Tibial nerve (tissue), 4 donors: ENCODE data around the gene ALOXE3. TPM values are rescaled to one million over a fixed set of nuclear protein-coding genes. Genes with fewer than 3 reads are reported as not detected.

Experiments used
- DNase-seq, 2 donors: peaks; one replicate each; pipeline ENCODE4 v3.0.0-alpha.2; 2019; ENCODE audit warnings: low spot score in 2 of 2
- H3K27ac ChIP-seq, 4 donors: fragments of 200-600 bp; sonication (generic) in 3 of 4; one replicate each; pipeline ENCODE4 v1.5.1; 2017 to 2019; ENCODE audit warnings: mild to moderate bottlenecking in 1 of 4
- H3K27me3 ChIP-seq, 2 donors: fragments of 200-600 bp; sonication (generic) in 1 of 2; one replicate each; pipeline versions ENCODE4 v1.5.1 to v1.6.0; 2017 to 2019
- H3K36me3 ChIP-seq, 3 donors: fragments of 200-600 bp; sonication (generic); one replicate each; pipeline ENCODE4 v1.5.1; 2018 to 2019
- H3K4me1 ChIP-seq, 4 donors: fragments of 200-600 bp; sonication (generic) in 3 of 4; one replicate each; pipeline ENCODE4 v1.5.1; 2017 to 2019
- H3K4me3 ChIP-seq, 4 donors: fragments of 200-600 bp; sonication (generic) in 3 of 4; one replicate each; pipeline ENCODE4 v1.5.1; 2017 to 2019; ENCODE audit warnings: mild to moderate bottlenecking in 1 of 4, moderate library complexity in 1 of 4
- H3K9me3 ChIP-seq, 4 donors: fragments of 200-600 bp; sonication (generic) in 3 of 4; one replicate each; pipeline ENCODE4 v1.5.1; 2017 to 2019
- EP300 ChIP-seq, 2 donors: sonication (generic); formaldehyde crosslinking; IDR thresholded peaks; one replicate each; pipeline ENCODE4 v1.6.1; 2017; ENCODE audit warnings: antibody characterized with exemption in 2 of 2, mild to moderate bottlenecking in 1 of 2
- POLR2A ChIP-seq, 2 donors: fragments of 450-650 bp; IDR thresholded peaks; one replicate each; pipeline ENCODE4 v1.6.1; 2017; ENCODE audit warnings: antibody characterized with exemption in 2 of 2, mild to moderate bottlenecking in 2 of 2, moderate library complexity in 2 of 2
- WGBS, 2 donors: methylation state at CpG; one replicate each; pipeline ENCODE4 v1.1.5; 2018; 5-methylcytosine and 5-hydroxymethylcytosine counted together
- total RNA-seq, 4 donors: library from RNA; depleted of rRNA; stranded (reverse); fragments of >200 nt; gene quantifications; one replicate each; pipeline ENCODE4 v1.1.0, GENCODE V29; 2016
- TF ChIP-seq, protein P1 (sequence below), 5 experiments: fragments of 200-600 bp in 3 of 5; fragments of 450-650 bp in 2 of 5; sonication (generic) in 3 of 5; IDR thresholded peaks; one replicate each; pipeline ENCODE4 v1.5.1; 2016 to 2019; ENCODE audit warnings: antibody characterized with exemption in 5 of 5, mild to moderate bottlenecking in 3 of 5, moderate library complexity in 2 of 5

The ALOXE3 gene
- total RNA-seq, 4 donors from 2014 or later = not detected

- H3K4me3 ChIP-seq = peak overlapping the region; percentile 49 to 86 (median 62)
- H3K27me3 ChIP-seq = peaks cover 0 to 24% of the 10 kb centered on the region in 2 donors
- WGBS, 2 donors = 0% methylated on average over 24 to 38 of the region's 38 CpGs
- peaks cover 0 to 64% (median 42%) of the 10 kb centered on the region in 4 donors for H3K4me1 ChIP-seq
- no peaks in the 10 kb centered on the region for H3K36me3 ChIP-seq
- peak; percentile 81 to 86 for DNase-seq
- peak; percentile 19 to 32 for TF ChIP-seq EP300 (IDR thresholded peaks at IDR 0.05)
- peak in 1 of 2 donors; percentile 11 for TF ChIP-seq POLR2A (IDR thresholded peaks at IDR 0.05)
- TF ChIP-seq, protein P1, sequence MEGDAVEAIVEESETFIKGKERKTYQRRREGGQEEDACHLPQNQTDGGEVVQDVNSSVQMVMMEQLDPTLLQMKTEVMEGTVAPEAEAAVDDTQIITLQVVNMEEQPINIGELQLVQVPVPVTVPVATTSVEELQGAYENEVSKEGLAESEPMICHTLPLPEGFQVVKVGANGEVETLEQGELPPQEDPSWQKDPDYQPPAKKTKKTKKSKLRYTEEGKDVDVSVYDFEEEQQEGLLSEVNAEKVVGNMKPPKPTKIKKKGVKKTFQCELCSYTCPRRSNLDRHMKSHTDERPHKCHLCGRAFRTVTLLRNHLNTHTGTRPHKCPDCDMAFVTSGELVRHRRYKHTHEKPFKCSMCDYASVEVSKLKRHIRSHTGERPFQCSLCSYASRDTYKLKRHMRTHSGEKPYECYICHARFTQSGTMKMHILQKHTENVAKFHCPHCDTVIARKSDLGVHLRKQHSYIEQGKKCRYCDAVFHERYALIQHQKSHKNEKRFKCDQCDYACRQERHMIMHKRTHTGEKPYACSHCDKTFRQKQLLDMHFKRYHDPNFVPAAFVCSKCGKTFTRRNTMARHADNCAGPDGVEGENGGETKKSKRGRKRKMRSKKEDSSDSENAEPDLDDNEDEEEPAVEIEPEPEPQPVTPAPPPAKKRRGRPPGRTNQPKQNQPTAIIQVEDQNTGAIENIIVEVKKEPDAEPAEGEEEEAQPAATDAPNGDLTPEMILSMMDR (IDR thresholded peaks at IDR 0.05) = peak; percentile 87 to 96 (median 94)
- H3K27ac ChIP-seq = peak overlapping the region; percentile 79 to 94 (median 86)
- no peaks in the 10 kb centered on the region for H3K9me3 ChIP-seq
These were observed 661 bp upstream of the ALOXE3 start for GRCh38 chr17:8118769-8119580.

GRCh38 chr17:8117367-8117979 is 841 bp downstream of the ALOXE3 start:
- no peak for DNase-seq
- peaks cover 0 to 49% (median 33%) of the 10 kb centered on the region in 4 donors for H3K4me1 ChIP-seq
- H3K36me3 ChIP-seq = no peaks in the 10 kb centered on the region
- H3K27me3 ChIP-seq = peaks cover 0 to 39% of the 10 kb centered on the region in 2 donors
- H3K9me3 ChIP-seq = no peaks in the 10 kb centered on the region
- WGBS, 2 donors = 8 to 10% methylated on average over 18 of the region's 18 CpGs
- H3K4me3 ChIP-seq = peak overlapping the region in 3 of 4 donors; percentile 49 to 86 (median 63)
- TF ChIP-seq EP300 (IDR thresholded peaks at IDR 0.05) (no peak), POLR2A (IDR thresholded peaks at IDR 0.05) (no peak)
- TF ChIP-seq, protein P1 (IDR thresholded peaks at IDR 0.05) = no peak
- H3K27ac ChIP-seq = peak overlapping the region in 3 of 4 donors; percentile 79 to 94 (median 82)

GRCh38 chr17:8116776-8117175 is 1.5 kb downstream of the ALOXE3 start:
- TF ChIP-seq, protein P1 (IDR thresholded peaks at IDR 0.05) = no peak
- TF ChIP-seq POLR2A (IDR thresholded peaks at IDR 0.05) (no peak), EP300 (IDR thresholded peaks at IDR 0.05) (no peak)
- H3K36me3 ChIP-seq = no peaks in the 10 kb centered on the region
- peaks cover 0 to 42% (median 29%) of the 10 kb centered on the region in 4 donors for H3K4me1 ChIP-seq
- H3K9me3 ChIP-seq = no peaks in the 10 kb centered on the region
- DNase-seq = no peak
- 65 to 66% methylated on average over 18 of the region's 18 CpGs for WGBS, 2 donors
- H3K27me3 ChIP-seq = peaks cover 0 to 46% of the 10 kb centered on the region in 2 donors
- no peak overlapping the region for H3K4me3 ChIP-seq
- no peak overlapping the region for H3K27ac ChIP-seq

- Histone ChIP-seq H3K36me3 (no peaks in the 10 kb centered on the region), H3K4me1 (peaks cover 0 to 13% (median 6%) of the 10 kb centered on the region in 4 donors), H3K27ac (no peak overlapping the region), H3K4me3 (no peak overlapping the region), H3K9me3 (no peaks in the 10 kb centered on the region), H3K27me3 (peaks cover 0 to 74% of the 10 kb centered on the region in 2 donors)
- 90 to 93% methylated on average over 6 of the region's 6 CpGs for WGBS, 2 donors
- DNase-seq = no peak
- TF ChIP-seq EP300 (IDR thresholded peaks at IDR 0.05) (no peak), POLR2A (IDR thresholded peaks at IDR 0.05) (no peak)
- TF ChIP-seq, protein P1 (IDR thresholded peaks at IDR 0.05) = no peak
These were observed 7.4 kb downstream of the ALOXE3 start for GRCh38 chr17:8110907-8111306.

GRCh38 chr17:8110456-8110804 is 7.9 kb downstream of the ALOXE3 start:
- Histone ChIP-seq H3K9me3 (no peaks in the 10 kb centered on the region), H3K4me3 (peak overlapping the region in 1 of 4 donors; percentile 29), H3K4me1 (peaks cover 0 to 13% (median 6%) of the 10 kb centered on the region in 4 donors), H3K27ac (no peak overlapping the region), H3K36me3 (no peaks in the 10 kb centered on the region), H3K27me3 (peaks cover 0 to 71% of the 10 kb centered on the region in 2 donors)
- WGBS, 2 donors = 26 to 31% methylated on average over 8 to 10 of the region's 10 CpGs
- TF ChIP-seq POLR2A (IDR thresholded peaks at IDR 0.05) (no peak), EP300 (IDR thresholded peaks at IDR 0.05) (no peak)
- TF ChIP-seq, protein P1 (IDR thresholded peaks at IDR 0.05) = no peak
- DNase-seq = no peak
